Measurements from ENCODE around the gene PPIP5K1. TPM values are rescaled to one million over a fixed set of nuclear protein-coding genes. Genes with fewer than 3 reads are reported as not detected.

PPIP5K1 gene
- total RNA-seq, 4 donors from 2014 or later: 7.1 to 74.8 (median 42.6) TPM

- Histone ChIP-seq H3K27ac (no peak overlapping the region), H3K36me3 (no peaks in the 10 kb centered on the region), H3K4me3 (no peak overlapping the region), H3K27me3 (no peaks in the 10 kb centered on the region), H3K4me1 (no peaks in the 10 kb centered on the region), H3K9me3 (peaks cover 0 to 10% of the 10 kb centered on the region in 2 donors)
- DNase-seq: no peak
- TF ChIP-seq, protein P1, sequence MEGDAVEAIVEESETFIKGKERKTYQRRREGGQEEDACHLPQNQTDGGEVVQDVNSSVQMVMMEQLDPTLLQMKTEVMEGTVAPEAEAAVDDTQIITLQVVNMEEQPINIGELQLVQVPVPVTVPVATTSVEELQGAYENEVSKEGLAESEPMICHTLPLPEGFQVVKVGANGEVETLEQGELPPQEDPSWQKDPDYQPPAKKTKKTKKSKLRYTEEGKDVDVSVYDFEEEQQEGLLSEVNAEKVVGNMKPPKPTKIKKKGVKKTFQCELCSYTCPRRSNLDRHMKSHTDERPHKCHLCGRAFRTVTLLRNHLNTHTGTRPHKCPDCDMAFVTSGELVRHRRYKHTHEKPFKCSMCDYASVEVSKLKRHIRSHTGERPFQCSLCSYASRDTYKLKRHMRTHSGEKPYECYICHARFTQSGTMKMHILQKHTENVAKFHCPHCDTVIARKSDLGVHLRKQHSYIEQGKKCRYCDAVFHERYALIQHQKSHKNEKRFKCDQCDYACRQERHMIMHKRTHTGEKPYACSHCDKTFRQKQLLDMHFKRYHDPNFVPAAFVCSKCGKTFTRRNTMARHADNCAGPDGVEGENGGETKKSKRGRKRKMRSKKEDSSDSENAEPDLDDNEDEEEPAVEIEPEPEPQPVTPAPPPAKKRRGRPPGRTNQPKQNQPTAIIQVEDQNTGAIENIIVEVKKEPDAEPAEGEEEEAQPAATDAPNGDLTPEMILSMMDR (IDR thresholded peaks at IDR 0.05): no peak
- TF ChIP-seq POLR2A (IDR thresholded peaks at IDR 0.05): no peak
- intact Hi-C loops (cut with DNase I; ENCODE audit: low total_unique reads): no loop called here
Measured at GRCh38 chr15:43524254-43524845, 65.7 kb downstream of the PPIP5K1 start.

DNA sequence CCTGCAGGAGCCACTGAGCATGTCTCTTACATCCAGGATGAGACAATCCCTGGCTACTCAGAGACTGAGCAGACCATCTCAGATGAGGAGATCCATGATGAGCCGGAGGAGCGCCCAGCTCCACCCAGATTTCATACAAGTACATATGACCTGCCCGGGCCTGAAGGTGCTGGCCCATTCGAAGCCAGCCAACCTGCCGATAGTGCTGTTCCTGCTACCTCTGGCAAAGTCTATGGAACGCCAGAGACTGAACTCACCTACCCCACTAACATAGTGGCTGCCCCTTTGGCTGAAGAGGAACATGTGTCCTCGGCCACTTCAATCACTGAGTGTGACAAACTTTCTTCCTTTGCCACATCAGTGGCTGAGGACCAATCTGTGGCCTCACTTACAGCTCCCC is 66.4 kb downstream of the PPIP5K1 start:
- Histone ChIP-seq H3K4me3 (no peak overlapping the region), H3K4me1 (no peaks in the 10 kb centered on the region), H3K27me3 (no peaks in the 10 kb centered on the region), H3K27ac (no peak overlapping the region), H3K9me3 (peaks cover 0 to 10% of the 10 kb centered on the region in 2 donors), H3K36me3 (no peaks in the 10 kb centered on the region)
- DNase-seq: no peak
- intact Hi-C loops (cut with DNase I; ENCODE audit: low total_unique reads): no loop called here
- TF ChIP-seq, protein P1 (IDR thresholded peaks at IDR 0.05): no peak
- TF ChIP-seq POLR2A (IDR thresholded peaks at IDR 0.05): no peak

DNA sequence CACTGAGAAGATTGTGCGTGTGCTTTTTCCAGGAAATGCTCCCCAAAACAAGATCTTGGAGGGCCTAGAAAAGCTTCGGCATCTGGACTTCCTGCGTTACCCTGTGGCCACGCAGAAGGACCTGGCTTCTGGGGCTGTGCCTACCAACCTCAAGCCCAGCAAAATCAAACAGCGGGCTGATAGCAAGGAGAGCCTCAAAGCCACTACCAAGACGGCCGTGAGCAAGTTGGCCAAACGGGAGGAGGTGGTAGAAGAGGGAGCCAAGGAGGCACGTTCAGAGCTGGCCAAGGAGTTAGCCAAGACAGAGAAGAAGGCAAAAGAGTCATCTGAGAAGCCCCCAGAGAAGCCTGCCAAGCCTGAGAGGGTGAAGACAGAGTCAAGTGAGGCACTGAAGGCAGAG is 67.8 kb downstream of the PPIP5K1 start:
- Histone ChIP-seq H3K27me3 (no peaks in the 10 kb centered on the region), H3K4me3 (no peak overlapping the region), H3K36me3 (no peaks in the 10 kb centered on the region), H3K27ac (no peak overlapping the region), H3K9me3 (peaks cover 0 to 10% of the 10 kb centered on the region in 2 donors), H3K4me1 (no peaks in the 10 kb centered on the region)
- DNase-seq: no peak
- TF ChIP-seq, protein P1 (IDR thresholded peaks at IDR 0.05): no peak
- no peak for TF ChIP-seq POLR2A (IDR thresholded peaks at IDR 0.05)
- intact Hi-C loops (cut with DNase I; ENCODE audit: low total_unique reads): no loop called here

DNA sequence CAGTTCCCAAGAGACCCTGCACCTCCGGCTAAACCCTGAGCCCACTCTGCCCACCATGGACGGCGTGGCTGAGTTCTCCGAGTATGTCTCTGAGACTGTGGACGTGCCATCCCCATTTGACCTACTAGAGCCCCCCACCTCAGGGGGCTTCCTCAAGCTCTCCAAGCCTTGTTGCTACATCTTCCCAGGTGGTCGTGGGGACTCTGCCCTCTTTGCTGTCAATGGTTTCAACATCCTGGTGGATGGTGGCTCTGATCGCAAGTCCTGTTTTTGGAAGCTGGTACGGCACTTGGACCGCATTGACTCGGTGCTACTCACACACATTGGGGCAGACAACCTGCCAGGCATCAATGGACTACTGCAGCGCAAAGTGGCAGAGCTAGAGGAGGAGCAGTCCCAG is 68.6 kb downstream of the PPIP5K1 start:
- Histone ChIP-seq H3K27me3 (no peaks in the 10 kb centered on the region), H3K9me3 (peaks cover 0 to 10% of the 10 kb centered on the region in 2 donors), H3K36me3 (no peaks in the 10 kb centered on the region), H3K27ac (no peak overlapping the region), H3K4me3 (no peak overlapping the region), H3K4me1 (peaks cover 0 to 6% of the 10 kb centered on the region in 2 donors)
- intact Hi-C loops (cut with DNase I; ENCODE audit: low total_unique reads): no loop called here
- TF ChIP-seq, protein P1 (IDR thresholded peaks at IDR 0.05): no peak
- no peak for TF ChIP-seq POLR2A (IDR thresholded peaks at IDR 0.05)
- DNase-seq: no peak

GRCh38 chr15:43520138-43520537 is 69.9 kb downstream of the PPIP5K1 start:
- TF ChIP-seq, protein P1 (IDR thresholded peaks at IDR 0.05): no peak
- no peak for TF ChIP-seq POLR2A (IDR thresholded peaks at IDR 0.05)
- intact Hi-C loops (cut with DNase I; ENCODE audit: low total_unique reads): no loop called here
- DNase-seq: no peak
- Histone ChIP-seq H3K27me3 (no peaks in the 10 kb centered on the region), H3K9me3 (peaks cover 0 to 8% of the 10 kb centered on the region in 2 donors), H3K27ac (no peak overlapping the region), H3K4me3 (no peak overlapping the region), H3K4me1 (peaks cover 5 to 6% of the 10 kb centered on the region in 2 donors), H3K36me3 (no peaks in the 10 kb centered on the region)

Data from uterus (tissue), 4 donors.